Spleen (tissue), 7 donors: Measurements from ENCODE around the gene MANSC1.

ENCODE experiments used
- POLR2AphosphoS5 ChIP-seq, 3 donors: sonication (generic); formaldehyde crosslinking; IDR thresholded peaks; one replicate each; pipeline ENCODE4 v1.5.1; 2017; ENCODE audit warnings: antibody characterized with exemption in 3 of 3
- TF ChIP-seq, protein P1 (sequence below), 11 experiments: fragments of 200-600 bp in 7 of 11; fragments of 450-650 bp in 4 of 11; sonication (generic) in 4 of 11; IDR thresholded peaks in 8 of 11; conservative IDR thresholded peaks in 3 of 11; 1 replicate in 7 of 11; 2 replicates in 4 of 11; pipeline versions ENCODE4 v1.4.0 to v1.8.0; 2016 to 2021; ENCODE audit warnings: antibody characterized with exemption in 11 of 11, inconsistent platforms in 4 of 11, mild to moderate bottlenecking in 1 of 11
- donor health status: DM: no; HTN: no; CAD: no; lungs with moderate emphysema.
- donor health status: DM: no; HTN: no; CAD: no.
- donor health status: DM: no; HTN: no; CAD: no.

DNA sequence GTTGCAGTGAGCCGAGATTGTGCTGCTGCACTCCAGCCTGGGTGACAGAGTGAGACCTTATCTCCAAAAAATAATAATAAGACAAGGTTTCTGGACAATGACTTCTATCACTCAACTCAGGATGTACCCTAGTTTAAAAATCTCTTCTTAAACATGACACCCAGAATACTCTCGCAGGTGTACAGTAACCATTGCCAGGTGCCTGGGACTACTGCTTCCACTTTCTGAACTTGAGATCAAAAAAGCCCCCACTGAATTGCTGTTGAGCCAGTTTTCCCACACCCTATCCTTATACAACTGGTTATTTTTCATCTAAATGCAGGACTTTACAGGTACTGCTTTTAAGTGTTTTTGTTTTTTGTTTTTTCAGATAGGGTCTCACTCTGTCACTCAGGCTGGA lies 43.1 kb upstream of the MANSC1 start:
- TF ChIP-seq, protein P1, sequence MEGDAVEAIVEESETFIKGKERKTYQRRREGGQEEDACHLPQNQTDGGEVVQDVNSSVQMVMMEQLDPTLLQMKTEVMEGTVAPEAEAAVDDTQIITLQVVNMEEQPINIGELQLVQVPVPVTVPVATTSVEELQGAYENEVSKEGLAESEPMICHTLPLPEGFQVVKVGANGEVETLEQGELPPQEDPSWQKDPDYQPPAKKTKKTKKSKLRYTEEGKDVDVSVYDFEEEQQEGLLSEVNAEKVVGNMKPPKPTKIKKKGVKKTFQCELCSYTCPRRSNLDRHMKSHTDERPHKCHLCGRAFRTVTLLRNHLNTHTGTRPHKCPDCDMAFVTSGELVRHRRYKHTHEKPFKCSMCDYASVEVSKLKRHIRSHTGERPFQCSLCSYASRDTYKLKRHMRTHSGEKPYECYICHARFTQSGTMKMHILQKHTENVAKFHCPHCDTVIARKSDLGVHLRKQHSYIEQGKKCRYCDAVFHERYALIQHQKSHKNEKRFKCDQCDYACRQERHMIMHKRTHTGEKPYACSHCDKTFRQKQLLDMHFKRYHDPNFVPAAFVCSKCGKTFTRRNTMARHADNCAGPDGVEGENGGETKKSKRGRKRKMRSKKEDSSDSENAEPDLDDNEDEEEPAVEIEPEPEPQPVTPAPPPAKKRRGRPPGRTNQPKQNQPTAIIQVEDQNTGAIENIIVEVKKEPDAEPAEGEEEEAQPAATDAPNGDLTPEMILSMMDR (IDR thresholded peaks at IDR 0.05 in 8 of 11, conservative IDR thresholded peaks at IDR 0.05 in 3 of 11): no peak
- TF ChIP-seq POLR2AphosphoS5 (IDR thresholded peaks at IDR 0.05): no peak
